Bronchial epithelial cell (primary cell): ENCODE results near the gene TMEM254. TPM values are rescaled to one million over a fixed set of nuclear protein-coding genes. Genes with fewer than 3 reads are reported as not detected.
"Not testable (repeated sequence)": the region's sequence is repeated elsewhere in the genome, so short reads cannot be mapped to it uniquely, and the experiment has no call there.

Experiments used
- DNase-seq: peaks from one replicate; pipeline ENCODE4 v3.0.0-alpha.2; 2010; ENCODE audit warnings: low read depth
- FAIRE-seq: peaks from 2 replicates; lab custom pipeline; 2011; peaks lifted over from hg19 to GRCh38; lab: Jason Lieb, UNC
- H3K27me3 ChIP-seq: 2 replicates; pipeline ENCODE4 v1.5.1; 2011; ENCODE audit warnings: low read length; ENCODE audit not compliant: control insufficient read depth, insufficient read depth
- H3K36me3 ChIP-seq: 2 replicates; pipeline ENCODE4 v1.5.1; 2011; ENCODE audit warnings: low read length; ENCODE audit not compliant: control insufficient read depth, insufficient read depth
- H3K4me3 ChIP-seq: 2 replicates; pipeline ENCODE4 v1.5.1; 2011; ENCODE audit warnings: mild to moderate bottlenecking, low read depth, low read length, control low read depth
- total RNA-seq: library from RNA; depleted of rRNA; stranded (reverse); fragments of >200 nt; gene quantifications from 2 replicates; pipeline ENCODE4 v1.2.1, GENCODE V29; 2014
- TF ChIP-seq, protein P1 (sequence below): IDR thresholded peaks from 2 replicates; pipeline ENCODE4 v1.5.1; 2011; ENCODE audit warnings: mild to moderate bottlenecking, moderate library complexity, low read length, control low read depth, inconsistent platforms; ENCODE audit not compliant: insufficient read depth, severe bottlenecking

TMEM254 gene
- total RNA-seq, 1 donor from 2014 or later = 7.1 TPM

DNA sequence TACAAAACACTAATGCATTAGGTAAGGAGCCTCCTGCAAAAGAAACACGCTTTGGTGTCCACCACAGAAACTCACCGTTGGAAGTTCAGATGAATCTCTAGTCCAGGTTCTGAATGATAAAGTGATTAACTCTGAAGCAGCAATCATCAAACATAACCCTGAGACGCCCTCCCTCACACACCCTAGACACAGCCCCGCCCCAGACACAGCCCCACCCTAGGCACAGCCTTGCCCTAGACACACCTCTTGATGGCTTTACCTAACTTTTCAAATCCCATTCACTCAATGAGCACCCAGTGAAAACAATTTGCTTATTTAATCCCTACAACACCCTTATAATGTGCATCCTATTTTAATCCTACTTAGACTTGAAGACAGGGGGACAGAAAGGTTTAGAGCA lies 21.3 kb upstream of the TMEM254 start:
- H3K4me3 ChIP-seq = no peak overlapping the region
- FAIRE-seq = no peak
- no peak for DNase-seq
- H3K27me3 ChIP-seq = no peaks in the 10 kb centered on the region
- no peaks in the 10 kb centered on the region for H3K36me3 ChIP-seq
- TF ChIP-seq, protein P1, sequence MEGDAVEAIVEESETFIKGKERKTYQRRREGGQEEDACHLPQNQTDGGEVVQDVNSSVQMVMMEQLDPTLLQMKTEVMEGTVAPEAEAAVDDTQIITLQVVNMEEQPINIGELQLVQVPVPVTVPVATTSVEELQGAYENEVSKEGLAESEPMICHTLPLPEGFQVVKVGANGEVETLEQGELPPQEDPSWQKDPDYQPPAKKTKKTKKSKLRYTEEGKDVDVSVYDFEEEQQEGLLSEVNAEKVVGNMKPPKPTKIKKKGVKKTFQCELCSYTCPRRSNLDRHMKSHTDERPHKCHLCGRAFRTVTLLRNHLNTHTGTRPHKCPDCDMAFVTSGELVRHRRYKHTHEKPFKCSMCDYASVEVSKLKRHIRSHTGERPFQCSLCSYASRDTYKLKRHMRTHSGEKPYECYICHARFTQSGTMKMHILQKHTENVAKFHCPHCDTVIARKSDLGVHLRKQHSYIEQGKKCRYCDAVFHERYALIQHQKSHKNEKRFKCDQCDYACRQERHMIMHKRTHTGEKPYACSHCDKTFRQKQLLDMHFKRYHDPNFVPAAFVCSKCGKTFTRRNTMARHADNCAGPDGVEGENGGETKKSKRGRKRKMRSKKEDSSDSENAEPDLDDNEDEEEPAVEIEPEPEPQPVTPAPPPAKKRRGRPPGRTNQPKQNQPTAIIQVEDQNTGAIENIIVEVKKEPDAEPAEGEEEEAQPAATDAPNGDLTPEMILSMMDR = no peak

DNA sequence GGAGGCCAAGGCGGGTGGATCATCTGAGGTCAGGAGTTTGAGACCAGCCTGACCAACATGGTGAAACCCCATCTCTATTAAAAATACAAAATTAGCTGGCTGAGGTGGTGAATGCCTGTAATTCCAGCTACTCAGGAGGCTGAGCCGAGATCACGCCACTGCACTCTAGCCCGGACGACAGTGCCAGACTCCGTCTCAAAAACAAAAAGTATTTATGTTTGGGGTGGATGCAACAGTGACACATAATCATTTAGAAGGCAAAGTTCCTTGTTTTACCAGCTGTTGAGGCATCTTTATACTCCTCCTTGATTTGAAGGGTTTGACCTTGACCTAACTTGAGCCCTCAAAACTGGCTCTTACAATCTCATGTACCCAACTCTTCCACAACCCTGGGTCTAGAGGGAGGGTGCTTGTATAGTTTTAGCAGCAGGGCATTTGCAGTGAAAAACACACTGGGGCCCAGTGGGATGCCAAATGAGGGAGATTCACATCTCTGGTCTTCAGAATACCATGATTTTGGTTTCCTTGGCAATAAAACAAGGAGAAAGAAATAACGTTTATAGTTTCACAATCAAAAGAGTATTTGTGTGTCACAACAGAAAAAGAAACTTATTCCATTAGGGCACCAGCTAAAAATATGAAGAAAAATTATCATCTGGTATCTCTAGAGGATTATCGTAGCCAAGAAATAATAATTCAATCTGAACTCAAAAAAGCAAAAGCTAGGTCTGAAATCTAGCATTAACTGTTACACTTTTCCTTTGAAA lies 14.2 kb upstream of the TMEM254 start:
- no peaks in the 10 kb centered on the region for H3K36me3 ChIP-seq
- TF ChIP-seq, protein P1 = no peak
- no peaks in the 10 kb centered on the region for H3K27me3 ChIP-seq
- FAIRE-seq (no peak), DNase-seq (no peak)
- no peak overlapping the region for H3K4me3 ChIP-seq

DNA sequence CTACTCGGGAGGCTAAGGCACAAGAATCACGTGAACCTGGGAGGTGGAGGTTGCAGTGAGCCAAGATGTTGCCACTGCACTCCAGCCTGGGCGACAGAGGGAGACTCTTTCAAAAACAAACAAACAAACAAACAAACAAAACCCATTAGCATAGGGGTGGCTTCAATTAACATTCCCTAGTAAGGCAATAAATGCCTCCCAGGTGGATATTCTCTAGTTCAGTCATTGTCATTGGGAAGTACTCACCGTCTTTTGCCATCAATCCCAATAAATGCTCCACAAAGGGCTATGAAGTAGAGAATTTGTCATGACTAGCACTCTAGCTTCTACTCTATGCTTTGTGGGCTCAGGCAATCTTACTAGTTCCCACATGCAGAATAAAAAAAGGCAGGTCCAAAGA lies 11.7 kb upstream of the TMEM254 start:
- H3K4me3 ChIP-seq = no peak overlapping the region
- no peaks in the 10 kb centered on the region for H3K36me3 ChIP-seq
- H3K27me3 ChIP-seq = no peaks in the 10 kb centered on the region
- TF ChIP-seq, protein P1 = no peak
- FAIRE-seq = no peak
- DNase-seq = no peak

DNA sequence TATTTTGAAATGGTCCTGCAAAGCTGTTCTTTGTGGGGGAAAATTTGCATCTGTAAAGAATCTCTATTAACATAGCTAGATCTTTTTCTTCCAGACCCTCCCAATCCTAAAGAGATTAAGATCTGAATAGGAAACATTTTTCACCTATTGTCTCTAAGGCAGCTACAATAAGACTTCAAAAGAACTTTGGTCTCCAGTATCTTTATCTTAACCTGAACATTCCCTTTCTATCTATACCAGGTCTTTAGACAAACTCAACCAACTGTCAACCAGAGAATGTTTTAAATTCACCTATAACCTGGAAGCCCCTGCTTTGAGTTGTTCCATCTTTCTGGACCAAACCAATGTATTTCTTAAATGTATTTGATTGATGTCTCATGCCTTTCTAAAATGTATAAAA lies 10.6 kb upstream of the TMEM254 start:
- not testable (repeated sequence) for H3K36me3 ChIP-seq, H3K4me3 ChIP-seq, H3K27me3 ChIP-seq, DNase-seq, FAIRE-seq

DNA sequence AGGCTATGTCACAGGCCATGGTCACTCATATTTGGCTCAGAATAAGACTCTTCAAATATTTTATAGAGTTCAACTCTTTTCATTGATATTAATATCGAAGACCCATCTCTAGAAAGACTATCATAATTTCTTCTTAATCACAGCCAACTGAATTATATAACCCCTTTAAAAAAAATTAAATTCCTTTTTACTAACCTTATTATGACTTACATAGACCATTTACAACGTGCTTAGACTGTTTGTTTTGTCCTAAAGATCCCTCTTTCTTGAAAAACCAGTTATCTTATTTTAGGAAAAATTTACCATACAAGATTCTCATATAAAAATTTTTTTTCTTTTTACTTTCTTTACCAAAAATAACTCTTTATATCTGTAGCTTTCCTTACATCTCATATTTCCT lies 10.2 kb upstream of the TMEM254 start:
- Histone ChIP-seq H3K4me3 (no peak overlapping the region), H3K27me3 (no peaks in the 10 kb centered on the region), H3K36me3 (no peaks in the 10 kb centered on the region)
- FAIRE-seq (no peak), DNase-seq (no peak)
- TF ChIP-seq, protein P1 = no peak

DNA sequence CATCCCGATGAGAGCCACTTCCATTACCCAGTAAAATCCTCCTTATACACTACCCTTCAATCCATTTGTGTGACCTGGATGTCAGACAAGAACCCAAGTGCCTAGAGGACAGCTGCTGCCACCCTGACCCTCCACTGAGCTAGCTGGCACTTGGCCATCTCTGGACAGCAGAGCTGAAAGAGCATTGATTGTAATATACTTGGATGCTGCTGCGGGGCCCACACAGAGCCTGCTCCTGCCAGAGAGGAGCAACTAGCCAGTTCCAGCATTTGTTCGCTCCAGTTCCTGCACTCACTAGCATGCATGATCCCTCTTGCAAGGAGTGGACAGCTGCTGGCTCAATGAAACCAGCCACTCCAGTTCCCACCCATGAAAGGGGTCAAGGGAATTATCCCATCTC lies 8.4 kb upstream of the TMEM254 start:
- DNase-seq = no peak
- TF ChIP-seq, protein P1 = no peak
- Histone ChIP-seq H3K36me3 (no peaks in the 10 kb centered on the region), H3K27me3 (no peaks in the 10 kb centered on the region), H3K4me3 (no peak overlapping the region)
- no peak for FAIRE-seq
